Measurements from ENCODE around the gene COQ8A. TPM values are rescaled to one million over a fixed set of nuclear protein-coding genes. Genes with fewer than 3 reads are reported as not detected.

Gene COQ8A
- total RNA-seq, 2 donors from 2014 or later, result 15.2 to 25.6 TPM

DNA sequence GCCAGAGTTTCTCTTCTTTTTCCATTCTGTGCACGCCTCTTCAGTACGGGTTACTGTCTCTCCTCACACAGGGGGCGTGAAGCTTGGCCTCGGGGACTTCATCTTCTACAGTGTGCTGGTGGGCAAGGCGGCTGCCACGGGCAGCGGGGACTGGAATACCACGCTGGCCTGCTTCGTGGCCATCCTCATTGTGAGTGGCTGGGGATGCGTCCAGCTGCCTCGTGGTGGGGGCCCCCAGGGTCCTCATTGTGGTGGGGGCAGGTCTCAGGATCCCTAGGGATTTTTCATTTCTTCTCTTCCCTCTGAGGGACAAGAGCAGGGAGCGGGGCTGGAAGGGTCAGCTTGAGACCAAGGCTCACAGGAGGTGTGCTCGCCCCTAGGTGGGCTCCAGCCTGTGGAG is 46.2 kb upstream of the COQ8A start:
- Histone ChIP-seq H3K36me3 (peaks cover 29% of the 10 kb centered on the region), H3K27ac (no peak overlapping the region), H3K4me3 (no peak overlapping the region), H3K27me3 (replicated peaks; ENCODE audit: insufficient read depth) (no peaks in the 10 kb centered on the region), H3K9me3 (no peaks in the 10 kb centered on the region), H3K4me1 (ENCODE audit: control insufficient read depth in 1 of 2, low read depth in 2 of 2) (no peaks in the 10 kb centered on the region)
- DNase-seq (ENCODE audit: low spot score) (no peak), ATAC-seq (ENCODE audit: insufficient number of reproducible peaks, low FRiP score, low read depth) (no peak)
- TF ChIP-seq, protein P1, sequence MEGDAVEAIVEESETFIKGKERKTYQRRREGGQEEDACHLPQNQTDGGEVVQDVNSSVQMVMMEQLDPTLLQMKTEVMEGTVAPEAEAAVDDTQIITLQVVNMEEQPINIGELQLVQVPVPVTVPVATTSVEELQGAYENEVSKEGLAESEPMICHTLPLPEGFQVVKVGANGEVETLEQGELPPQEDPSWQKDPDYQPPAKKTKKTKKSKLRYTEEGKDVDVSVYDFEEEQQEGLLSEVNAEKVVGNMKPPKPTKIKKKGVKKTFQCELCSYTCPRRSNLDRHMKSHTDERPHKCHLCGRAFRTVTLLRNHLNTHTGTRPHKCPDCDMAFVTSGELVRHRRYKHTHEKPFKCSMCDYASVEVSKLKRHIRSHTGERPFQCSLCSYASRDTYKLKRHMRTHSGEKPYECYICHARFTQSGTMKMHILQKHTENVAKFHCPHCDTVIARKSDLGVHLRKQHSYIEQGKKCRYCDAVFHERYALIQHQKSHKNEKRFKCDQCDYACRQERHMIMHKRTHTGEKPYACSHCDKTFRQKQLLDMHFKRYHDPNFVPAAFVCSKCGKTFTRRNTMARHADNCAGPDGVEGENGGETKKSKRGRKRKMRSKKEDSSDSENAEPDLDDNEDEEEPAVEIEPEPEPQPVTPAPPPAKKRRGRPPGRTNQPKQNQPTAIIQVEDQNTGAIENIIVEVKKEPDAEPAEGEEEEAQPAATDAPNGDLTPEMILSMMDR (IDR thresholded peaks at IDR 0.05), result no peak

DNA sequence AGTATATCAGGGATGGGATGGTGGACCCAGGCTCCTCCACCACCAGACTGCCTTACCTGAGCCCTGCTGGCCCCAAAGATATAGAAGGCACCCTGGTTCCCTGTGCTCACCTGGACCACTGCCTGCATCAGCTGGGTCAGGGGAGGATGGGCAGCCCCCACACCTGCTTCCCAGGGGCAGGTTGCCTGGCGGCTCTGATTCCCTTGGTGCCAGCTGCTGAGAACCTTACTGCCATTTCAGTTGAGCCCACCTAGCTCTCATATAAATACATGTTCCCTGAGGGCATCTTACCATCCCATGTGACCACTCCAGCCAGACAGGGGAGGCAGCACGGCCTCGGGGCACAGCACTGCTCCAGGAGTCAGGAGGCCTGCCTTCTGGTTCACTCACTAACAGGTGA is 45.3 kb upstream of the COQ8A start:
- Histone ChIP-seq H3K36me3 (peaks cover 34% of the 10 kb centered on the region), H3K27ac (no peak overlapping the region), H3K4me3 (no peak overlapping the region), H3K27me3 (replicated peaks; ENCODE audit: insufficient read depth) (no peaks in the 10 kb centered on the region), H3K4me1 (ENCODE audit: control insufficient read depth in 1 of 2, low read depth in 2 of 2) (no peaks in the 10 kb centered on the region), H3K9me3 (no peaks in the 10 kb centered on the region)
- TF ChIP-seq, protein P1 (IDR thresholded peaks at IDR 0.05), result no peak
- DNase-seq (ENCODE audit: low spot score) (no peak), ATAC-seq (ENCODE audit: insufficient number of reproducible peaks, low FRiP score, low read depth) (no peak)

DNA sequence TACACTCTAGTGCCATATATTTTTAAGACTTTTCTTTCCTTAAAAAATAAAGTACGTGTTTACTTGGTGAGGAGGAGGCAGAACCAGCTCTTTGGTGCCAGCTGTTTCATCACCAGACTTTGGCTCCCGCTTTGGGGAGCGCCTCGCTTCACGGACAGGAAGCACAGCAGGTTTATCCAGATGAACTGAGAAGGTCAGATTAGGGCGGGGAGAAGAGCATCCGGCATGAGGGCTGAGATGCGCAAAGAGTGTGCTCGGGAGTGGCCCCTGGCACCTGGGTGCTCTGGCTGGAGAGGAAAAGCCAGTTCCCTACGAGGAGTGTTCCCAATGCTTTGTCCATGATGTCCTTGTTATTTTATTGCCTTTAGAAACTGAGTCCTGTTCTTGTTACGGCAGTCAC is 44.5 kb upstream of the COQ8A start:
- TF ChIP-seq, protein P1 (IDR thresholded peaks at IDR 0.05), result no peak
- ATAC-seq (ENCODE audit: insufficient number of reproducible peaks, low FRiP score, low read depth) (no peak), DNase-seq (ENCODE audit: low spot score) (no peak)

DNA sequence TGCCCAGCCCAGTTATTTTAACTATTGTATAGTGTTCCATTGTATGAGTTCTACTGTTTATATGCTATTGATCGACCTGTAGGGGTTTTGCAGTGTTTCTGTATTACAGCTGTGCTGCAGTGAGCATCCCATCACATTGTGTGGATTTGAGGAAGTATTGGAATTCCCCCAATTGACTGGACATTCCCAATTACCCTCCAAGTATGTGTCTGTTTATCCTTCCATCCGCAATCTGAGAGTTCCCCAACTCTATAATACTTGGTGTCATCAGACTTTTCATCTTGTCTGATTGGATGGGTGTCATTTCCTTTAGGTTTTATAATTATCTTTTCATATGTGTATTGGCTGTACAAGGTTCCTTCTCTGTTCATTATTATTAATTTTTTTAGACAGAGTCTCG is 41.8 kb upstream of the COQ8A start:
- DNase-seq (ENCODE audit: low spot score) (no peak), ATAC-seq (ENCODE audit: insufficient number of reproducible peaks, low FRiP score, low read depth) (no peak)
- no peak overlapping the region for H3K27ac ChIP-seq
- H3K4me3 ChIP-seq, result no peak overlapping the region
- no peaks in the 10 kb centered on the region for H3K9me3 ChIP-seq
- TF ChIP-seq, protein P1 (IDR thresholded peaks at IDR 0.05), result no peak
- H3K36me3 ChIP-seq, result peaks cover 22% of the 10 kb centered on the region
- no peaks in the 10 kb centered on the region for H3K27me3 ChIP-seq (replicated peaks; ENCODE audit: insufficient read depth)
- no peaks in the 10 kb centered on the region for H3K4me1 ChIP-seq (ENCODE audit: control insufficient read depth in 1 of 2, low read depth in 2 of 2)

More for the DNA sequence above, 44.5 kb upstream of the COQ8A start:
- Histone ChIP-seq H3K36me3 (peaks cover 35% of the 10 kb centered on the region), H3K4me1 (ENCODE audit: control insufficient read depth in 1 of 2, low read depth in 2 of 2) (no peaks in the 10 kb centered on the region), H3K9me3 (no peaks in the 10 kb centered on the region), H3K27ac (no peak overlapping the region), H3K4me3 (no peak overlapping the region), H3K27me3 (replicated peaks; ENCODE audit: insufficient read depth) (no peaks in the 10 kb centered on the region)

DNA sequence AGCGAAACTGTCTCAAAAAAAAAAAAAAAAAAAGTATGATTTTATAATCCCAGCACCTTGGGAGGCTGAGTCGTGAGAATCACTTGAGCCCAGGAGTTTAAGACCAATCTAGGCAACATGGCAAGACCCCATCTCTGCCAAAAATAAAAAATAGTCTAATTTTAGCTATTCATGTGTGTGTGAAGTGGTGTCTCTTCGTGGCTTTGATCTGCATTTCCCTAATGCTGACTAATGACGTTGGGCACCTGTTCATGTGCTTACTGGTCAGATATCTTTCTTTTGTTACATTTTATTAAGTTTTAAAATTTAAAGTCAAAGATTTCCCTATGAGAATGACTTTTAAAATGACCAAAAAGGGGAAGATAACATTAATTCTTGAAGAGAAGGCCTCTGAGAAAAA is 38.7 kb upstream of the COQ8A start:
- DNase-seq (ENCODE audit: low spot score) (no peak), ATAC-seq (ENCODE audit: insufficient number of reproducible peaks, low FRiP score, low read depth) (no peak)
- no peaks in the 10 kb centered on the region for H3K4me1 ChIP-seq (ENCODE audit: control insufficient read depth in 1 of 2, low read depth in 2 of 2)
- TF ChIP-seq, protein P1 (IDR thresholded peaks at IDR 0.05), result no peak
- no peak overlapping the region for H3K4me3 ChIP-seq
- H3K27me3 ChIP-seq (replicated peaks; ENCODE audit: insufficient read depth), result no peaks in the 10 kb centered on the region
- H3K27ac ChIP-seq, result no peak overlapping the region
- H3K9me3 ChIP-seq, result no peaks in the 10 kb centered on the region
- peaks cover 10% of the 10 kb centered on the region for H3K36me3 ChIP-seq
